Measurements from ENCODE around the gene MGAT5B. TPM values are rescaled to one million over a fixed set of nuclear protein-coding genes. Genes with fewer than 3 reads are reported as not detected.

Gene MGAT5B
- total and polyA plus RNA-seq, 2 experiments from 2014 or later, result 1.6 to 10.0 TPM

GRCh38 chr17:76947771-76948170, 79.6 kb downstream of the MGAT5B start:
- H3K79me2 ChIP-seq (replicated peaks; ENCODE audit: insufficient read depth), result no peaks in the 10 kb centered on the region
- no peaks in the 10 kb centered on the region for H4K20me1 ChIP-seq (replicated peaks; ENCODE audit: insufficient read depth)
- H3F3A ChIP-seq (replicated peaks; ENCODE audit: low read depth), result no peaks in the 10 kb centered on the region
- Mint-ChIP-seq H3K36me3 (ENCODE audit: low read depth) (no peaks in the 10 kb centered on the region), H3K4me3 (no peak overlapping the region), H3K9me3 (no peaks in the 10 kb centered on the region), H3K4me1 (peaks cover 15% of the 10 kb centered on the region; the same call in 2 of the 3 replicates), H3K27me3 (ENCODE audit: insufficient read depth, low read depth, poor library complexity) (peaks cover 2% of the 10 kb centered on the region), H3K27ac (no peak overlapping the region)
- H3K4me2 ChIP-seq, result no peak overlapping the region
- no peaks in the 10 kb centered on the region for H3K36me3 ChIP-seq (ENCODE audit: insufficient read depth)
- no peak overlapping the region for H2AFZ ChIP-seq
- H3K9me2 ChIP-seq (ENCODE audit: insufficient read depth), result no peaks in the 10 kb centered on the region
- H3K4me1 ChIP-seq (ENCODE audit: insufficient read depth), result peaks cover 6% of the 10 kb centered on the region
- DNase-seq (ENCODE audit: low spot score) (no peak), ATAC-seq (no peak)
- no peak overlapping the region for H3K4me3 ChIP-seq
- TF ChIP-seq EZH2phosphoT487 (IDR thresholded peaks at IDR 0.05; ENCODE audit: unreplicated experiment) (no peak), ZNF114 (CRISPR knock-in tag; IDR thresholded peaks at IDR 0.05) (no peak), CREB1 (CRISPR knock-in tag; IDR thresholded peaks at IDR 0.05; ENCODE audit: low read depth) (no peak), CTCF (conservative IDR thresholded peaks at IDR 0.05; ENCODE audit: low read depth in 2 of 2) (no peak), STAT1 (IDR thresholded peaks at IDR 0.05; ENCODE audit: unreplicated experiment) (no peak), ETS1 (IDR thresholded peaks at IDR 0.05) (no peak), POLR2AphosphoS5 (IDR thresholded peaks at IDR 0.05; ENCODE audit: low read depth) (no peak), REST (IDR thresholded peaks at IDR 0.05; ENCODE audit: unreplicated experiment) (no peak), EZH2 (IDR thresholded peaks at IDR 0.05; ENCODE audit: low read depth, unreplicated experiment) (no peak), NANOG (IDR thresholded peaks at IDR 0.05; ENCODE audit: borderline replicate concordance) (no peak), JUNB (IDR thresholded peaks at IDR 0.05; ENCODE audit: unreplicated experiment) (no peak), ZNF331 (CRISPR knock-in tag; IDR thresholded peaks at IDR 0.05; ENCODE audit: low read depth) (no peak), ZNF462 (CRISPR knock-in tag; IDR thresholded peaks at IDR 0.05) (no peak)
- H3K27ac ChIP-seq (ENCODE audit: low read depth), result no peak overlapping the region
- no peaks in the 10 kb centered on the region for H3K27me3 ChIP-seq (ENCODE audit: insufficient read depth)
